OCI-LY7 (cell line): ENCODE results near the gene CHAC2. TPM values are rescaled to one million over a fixed set of nuclear protein-coding genes. Genes with fewer than 3 reads are reported as not detected.

Source experiments
- BruUV-seq: library from RNA; stranded (reverse); fragments of 400-500 nt; replicated peaks from 2 replicates; lab custom pipeline; 2021; lab: Mats Ljungman, UMichigan
- CTCF ChIA-PET: fragments of 300-600 bp; sonication (Branson Sonifier 250); formaldehyde crosslinking; loops from one replicate; lab custom pipeline; 2022; ENCODE audit warnings: antibody characterized with exemption; ENCODE audit not compliant: unreplicated experiment; lab: Charles Lee
- POLR2A ChIA-PET: fragments of 300-600 bp; sonication (Branson Sonifier 250); formaldehyde crosslinking; loops from one replicate; lab custom pipeline; 2022; ENCODE audit warnings: antibody characterized with exemption; lab: Charles Lee
- DNase-seq: peaks from one replicate; pipeline ENCODE4 v3.0.0-alpha.2; 2015; ENCODE audit warnings: low spot score
- H2AFZ ChIP-seq: fragments of 200-600 bp; sonication (generic), shearing (Covaris generic); 2 replicates; pipeline ENCODE4 v1.6.1; 2014; ENCODE audit warnings: mild to moderate bottlenecking, antibody characterized with exemption, low read length, moderate library complexity
- H3K27ac ChIP-seq: fragments of 200-600 bp; sonication (generic); 2 replicates; pipeline ENCODE4 v1.5.1; 2014; ENCODE audit warnings: mixed run types, low read depth, mild to moderate bottlenecking, moderate library complexity, low read length, inconsistent platforms; ENCODE audit not compliant: poor library complexity, severe bottlenecking
- H3K36me3 ChIP-seq: fragments of 200-600 bp; sonication (generic); 2 replicates; pipeline ENCODE4 v1.6.1; 2014; ENCODE audit warnings: mild to moderate bottlenecking, antibody characterized with exemption, low read length, moderate library complexity, mixed read lengths; ENCODE audit not compliant: insufficient read depth
- H3K4me1 ChIP-seq: fragments of 200-600 bp; sonication (generic); 2 replicates; pipeline ENCODE4 v1.5.1; 2014; ENCODE audit warnings: mild to moderate bottlenecking, low read length; ENCODE audit not compliant: insufficient read depth, poor library complexity, severe bottlenecking
- H3K4me2 ChIP-seq: fragments of 200-600 bp; sonication (generic); 2 replicates; pipeline ENCODE4 v1.6.1; 2014; ENCODE audit warnings: mild to moderate bottlenecking, low read length
- H3K4me3 ChIP-seq: fragments of 200-600 bp; sonication (generic); 2 replicates; pipeline ENCODE4 v1.5.1; 2014; ENCODE audit warnings: mild to moderate bottlenecking, low read depth, low read length; ENCODE audit not compliant: poor library complexity, severe bottlenecking
- H3K79me2 ChIP-seq: fragments of 200-600 bp; sonication (generic); 2 replicates; pipeline ENCODE4 v1.6.1; 2016; ENCODE audit warnings: low read depth, mild to moderate bottlenecking, low read length, moderate library complexity, mixed read lengths; ENCODE audit not compliant: insufficient read depth
- H3K9me2 ChIP-seq: fragments of 200-600 bp; sonication (generic); 2 replicates; pipeline ENCODE4 v1.6.1; 2016; ENCODE audit warnings: mild to moderate bottlenecking, low read length, mixed read lengths; ENCODE audit not compliant: insufficient read depth
- H3K9me3 ChIP-seq: fragments of 200-600 bp; sonication (generic); 2 replicates; pipeline ENCODE4 v1.6.1; 2014; ENCODE audit warnings: mild to moderate bottlenecking, mixed run types, low read length, mixed read lengths
- H4K20me1 ChIP-seq: fragments of 200-600 bp; sonication (generic); 2 replicates; pipeline ENCODE4 v1.6.1; 2014; ENCODE audit warnings: mild to moderate bottlenecking, antibody characterized with exemption, low read length, moderate library complexity, mixed read lengths; ENCODE audit not compliant: insufficient read depth
- CTCF ChIP-seq: fragments of 200-600 bp; sonication (generic); conservative IDR thresholded peaks from 2 replicates; pipeline ENCODE4 v1.5.1; 2014; ENCODE audit warnings: mild to moderate bottlenecking, antibody characterized with exemption, low read length, moderate library complexity, mixed read lengths
- EZH2phosphoT487 ChIP-seq: fragments of 200-600 bp; sonication (generic); IDR thresholded peaks from 2 replicates; pipeline ENCODE4 v1.6.1; 2018; ENCODE audit warnings: low read depth, borderline replicate concordance, mild to moderate bottlenecking, mixed run types, antibody characterized with exemption, low read length, moderate library complexity, mixed read lengths
- intact Hi-C: fragments of 100-400 bp; cut with micrococcal nuclease; formaldehyde crosslinking; loops from one replicate; pipeline ENCODE4 v1.10.0; 2022; ENCODE audit not compliant: unreplicated experiment
- total RNA-seq, 2 experiments: library from RNA; depleted of rRNA in 1 of 2; stranded (reverse); fragments of >200 nt in 1 of 2; shearing (Covaris generic) in 1 of 2; gene quantifications; 2 replicates each; pipeline ENCODE4 v1.2.3, GENCODE V29; 2014 to 2022

CHAC2 gene
- total RNA-seq, 2 experiments from 2014 or later, result 13.9 to 15.9 TPM

DNA sequence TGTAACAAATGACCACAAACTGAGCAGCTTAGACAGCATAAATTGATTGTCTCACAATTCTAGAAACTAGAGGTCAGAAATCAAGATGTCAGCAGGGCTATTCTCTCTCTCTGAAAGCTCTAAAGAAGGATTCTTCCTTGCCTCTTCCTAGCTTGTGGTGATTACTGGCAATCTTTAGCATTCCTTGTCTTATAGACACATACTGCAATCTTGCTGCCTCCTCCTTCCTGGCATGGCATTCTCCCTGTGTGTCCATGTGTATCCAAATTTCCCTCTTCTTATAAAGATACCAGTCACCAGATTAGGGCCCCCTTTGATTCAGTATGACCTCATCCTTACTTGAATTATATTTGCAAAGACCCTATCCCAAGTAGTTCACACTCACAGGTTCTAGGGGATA lies 16.8 kb downstream of the CHAC2 start:
- ChIA-PET CTCF (no interaction called here), POLR2A (interaction anchor here (1.0 to 1.7 kb wide), 3 partner anchors 10 to 17 kb away, joined by 3 to 8 read pairs (median 3); partner anchors contain the start of gene CHAC2)
- Histone ChIP-seq H3K4me3 (peak overlapping the region; percentile 94), H3K4me1 (peaks cover 38% of the 10 kb centered on the region), H3K9me3 (no peaks in the 10 kb centered on the region), H3K36me3 (peaks cover 45% of the 10 kb centered on the region), H3K9me2 (no peaks in the 10 kb centered on the region), H3K27ac (no peak overlapping the region), H3K4me2 (peak overlapping the region; percentile 80), H4K20me1 (peaks cover 17% of the 10 kb centered on the region; the same call in 1 of the 2 replicates), H3K79me2 (peaks cover 93% of the 10 kb centered on the region), H2AFZ (no peak overlapping the region)
- intact Hi-C loops, result no loop called here
- TF ChIP-seq EZH2phosphoT487 (no peak), CTCF (no peak)
- no peak for DNase-seq
- no TSS peak for BruUV-seq

DNA sequence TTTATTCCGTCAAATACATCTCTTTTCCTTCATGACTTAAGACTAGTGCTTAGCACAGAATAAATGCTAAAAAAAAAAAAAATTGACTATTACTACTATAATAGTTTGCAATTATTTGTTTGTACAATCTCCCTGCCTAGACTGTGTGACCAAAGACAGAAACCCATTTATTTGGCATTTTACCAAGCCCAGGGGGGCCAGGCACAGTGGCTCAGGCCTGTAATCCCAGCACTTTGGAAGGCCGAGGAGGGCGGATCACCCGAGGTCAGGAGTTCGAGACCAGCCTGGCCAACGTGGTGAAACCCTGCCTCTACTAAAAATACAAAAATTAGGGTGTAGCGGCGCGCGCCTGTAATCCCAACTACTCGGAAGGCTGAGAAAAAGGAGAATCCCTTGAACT lies 17.8 kb downstream of the CHAC2 start:
- DNase-seq, result no peak
- H3K79me2 ChIP-seq, result peaks cover 90% of the 10 kb centered on the region
- H4K20me1 ChIP-seq, result peaks cover 17% of the 10 kb centered on the region; the same call in 1 of the 2 replicates
- peaks cover 36% of the 10 kb centered on the region for H3K36me3 ChIP-seq
- peak overlapping the region; percentile 80 for H3K4me2 ChIP-seq
- TF ChIP-seq EZH2phosphoT487, result no peak
- TF ChIP-seq CTCF, result no peak
- peak overlapping the region; percentile 94 for H3K4me3 ChIP-seq
- H2AFZ ChIP-seq, result no peak overlapping the region
- H3K9me2 ChIP-seq, result no peaks in the 10 kb centered on the region
- peaks cover 38% of the 10 kb centered on the region for H3K4me1 ChIP-seq
- ChIA-PET CTCF (no interaction called here), POLR2A (interaction anchor here (1.0 to 3.7 kb wide), 3 partner anchors 11 to 18 kb away, joined by 3 to 29 read pairs (median 8); partner anchors contain the start of gene CHAC2)
- BruUV-seq, result no TSS peak
- intact Hi-C loops, result loop anchor here (5.0 kb wide), 1 partner anchor 317 kb away; no protein-coding TSS in a partner anchor
- H3K9me3 ChIP-seq, result no peaks in the 10 kb centered on the region
- H3K27ac ChIP-seq, result peak overlapping the region; percentile 75

GRCh38 chr2:53786352-53786704 lies 18.7 kb downstream of the CHAC2 start:
- Histone ChIP-seq H3K9me2 (no peaks in the 10 kb centered on the region), H3K4me2 (peak overlapping the region; percentile 80), H2AFZ (peak overlapping the region; percentile 69), H3K4me1 (peaks cover 38% of the 10 kb centered on the region), H3K36me3 (peaks cover 26% of the 10 kb centered on the region), H3K79me2 (peaks cover 89% of the 10 kb centered on the region), H3K9me3 (no peaks in the 10 kb centered on the region), H3K27ac (peak overlapping the region; percentile 75), H4K20me1 (peaks cover 17% of the 10 kb centered on the region; the same call in 1 of the 2 replicates), H3K4me3 (peak overlapping the region; percentile 94)
- TF ChIP-seq CTCF, result no peak
- TF ChIP-seq EZH2phosphoT487, result no peak
- no TSS peak for BruUV-seq
- CTCF ChIA-PET, result interaction anchor here (0.5 kb wide), 1 partner anchor 85 kb away, joined by 3 read pairs; no protein-coding TSS in a partner anchor
- peak; percentile 36 for DNase-seq
- POLR2A ChIA-PET, result interaction anchor here (0.5 to 3.7 kb wide), 7 partner anchors 14 to 315 kb away, joined by 3 to 29 read pairs (median 4); partner anchors contain the start of gene CHAC2
- intact Hi-C loops, result loop anchor here (1.0 to 5.0 kb wide), 2 partner anchors 18 to 316 kb away; no protein-coding TSS in a partner anchor
